Measurements from ENCODE around the gene CMTR1. TPM values are rescaled to one million over a fixed set of nuclear protein-coding genes. Genes with fewer than 3 reads are reported as not detected.

The CMTR1 gene
- total and polyA plus RNA-seq, 10 of the 15 experiments (the other 5 are each of a cell fraction or from before 2014, with no cell fraction given) = 2.7 to 67.0 (median 46.2) TPM

GRCh38 chr6:37499433-37500293 is 66.6 kb downstream of the CMTR1 start, which contains the start of gene CCDC167:
Gene CCDC167 (minus strand): TSS chr6:37499893. CDS start chr6:37499863, 30 bp downstream.
- SMC1A ChIA-PET (ENCODE audit: uncharacterized antibody, unreplicated experiment) = interaction anchor here (0.6 to 5.8 kb wide), 10 partner anchors 8 to 209 kb away, joined by 3 to 33 read pairs (median 6); no protein-coding TSS in a partner anchor
- Histone ChIP-seq H3K4me1 (ENCODE audit: control insufficient read depth, insufficient read depth, low read length) (peaks cover 47% of the 10 kb centered on the region), H3K9ac (ENCODE audit: control insufficient read depth, insufficient read depth, low read length) (peak within 1 kb of the TSS; percentile 95), H4K20me1 (ENCODE audit: control insufficient read depth, insufficient read depth) (no peaks in the 10 kb centered on the region), H3K4me3 (peak within 1 kb of the TSS; percentile 84), H2AFZ (ENCODE audit: control insufficient read depth, low read depth, low read length) (peak within 1 kb of the TSS; percentile 100), H3K79me2 (ENCODE audit: control insufficient read depth, insufficient read depth, low read length) (peaks cover 29% of the 10 kb centered on the region), H3K9me3 (replicated peaks; ENCODE audit: control insufficient read depth, insufficient read depth, low read length) (no peaks in the 10 kb centered on the region), H3K4me2 (ENCODE audit: control insufficient read depth, insufficient read depth) (peak within 1 kb of the TSS; percentile 90), H3K27me3 (replicated peaks in 1 of 2; ENCODE audit: control insufficient read depth in 2 of 2, insufficient read depth in 2 of 2, low read length in 1 of 2) (no peaks in the 10 kb centered on the region), H3K36me3 (ENCODE audit: control insufficient read depth in 2 of 2, insufficient read depth in 2 of 2, low read length in 1 of 2) (no peaks in the 10 kb centered on the region), H3K27ac (ENCODE audit: control insufficient read depth, insufficient read depth) (peak within 1 kb of the TSS; percentile 92)
- CTCF ChIA-PET = interaction anchor here (0.7 to 1.2 kb wide), 5 partner anchors 9 to 58 kb away, joined by 3 to 6 read pairs (median 5); no protein-coding TSS in a partner anchor
- 2% methylated on average over 37 of the region's 38 CpGs for WGBS (ENCODE audit: insufficient coverage, insufficient replicate concordance, low lambda C conversion rate, missing lambda C conversion rate)
- POLR2A ChIA-PET = interaction anchor here (0.5 to 5.4 kb wide), 11 partner anchors 9 to 547 kb away, joined by 3 to 45 read pairs (median 5); no protein-coding TSS in a partner anchor
- RAD21 ChIA-PET (ENCODE audit: unreplicated experiment) = interaction anchor here (0.8 to 5.2 kb wide), 6 partner anchors 11 to 193 kb away, joined by 3 to 19 read pairs (median 4); no protein-coding TSS in a partner anchor
- FAIRE-seq = peak; percentile 88
- ATAC-seq = peak; percentile 89
- intact Hi-C loops (cut with micrococcal nuclease; ENCODE audit: unreplicated experiment) (loop anchor here (2.0 kb wide), 1 partner anchor 63 kb away; no protein-coding TSS in a partner anchor), in situ Hi-C loops (cut with MboI) (loop anchor here (10.0 kb wide), 1 partner anchor 55 kb away; no protein-coding TSS in a partner anchor)
- peak; percentile 96 for DNase-seq (ENCODE audit: low read depth, low spot score)
- BruUV-seq (replicated peaks) = no TSS peak
- TF ChIP-seq EP300 (IDR thresholded peaks at IDR 0.05; ENCODE audit: borderline replicate concordance in 1 of 2, control insufficient read depth in 1 of 2, low read depth in 2 of 2, low read length in 2 of 2) (no peak), ZBED1 (IDR thresholded peaks at IDR 0.05; ENCODE audit: borderline replicate concordance) (no peak), CBFB (IDR thresholded peaks at IDR 0.05; ENCODE audit: low read depth) (peak; percentile 52; the same call in 1 of the 2 replicates), SKIL (IDR thresholded peaks at IDR 0.05; ENCODE audit: low read depth, poor library complexity, severe bottlenecking) (no peak), BCL3 (IDR thresholded peaks at IDR 0.05; ENCODE audit: borderline replicate concordance, insufficient read depth, low read depth, low read length, poor library complexity, severe bottlenecking) (no peak), CBX5 (IDR thresholded peaks at IDR 0.05; ENCODE audit: low read depth) (no peak), ATF2 (IDR thresholded peaks at IDR 0.05; ENCODE audit: low read length) (no peak), BMI1 (IDR thresholded peaks at IDR 0.05; ENCODE audit: borderline replicate concordance) (no peak), MAX (IDR thresholded peaks at IDR 0.05; ENCODE audit: low read depth, low read length) (peak; percentile 33; the same call in 1 of the 2 replicates), ZNF622 (IDR thresholded peaks at IDR 0.05) (no peak), YY1 (IDR thresholded peaks at IDR 0.05; ENCODE audit: low read depth, low read length) (peak; percentile 100), REST (IDR thresholded peaks at IDR 0.05; ENCODE audit: low read depth, low read length) (no peak)

Data from GM12878 (cell line).